Type B pancreatic cell (in vitro differentiated cells): Measurements from ENCODE around the gene SPOCK1. TPM values are rescaled to one million over a fixed set of nuclear protein-coding genes. Genes with fewer than 3 reads are reported as not detected.

ENCODE experiments used
- DNase-seq: peaks from one replicate; pipeline ENCODE4 v3.0.0; 2021; ENCODE audit warnings: mixed read lengths; ENCODE audit not compliant: unreplicated experiment; ENCODE audit errors: extremely low spot score
- H3K27ac Mint-ChIP-seq: 2 replicates; pipeline ENCODE4 v1.8.0; 2021; ENCODE audit warnings: mild to moderate bottlenecking, mixed read lengths
- H3K27me3 Mint-ChIP-seq: 2 replicates; pipeline ENCODE4 v1.8.0; 2021; ENCODE audit warnings: mixed read lengths
- H3K36me3 Mint-ChIP-seq: 2 replicates; pipeline ENCODE4 v1.8.0; 2021; ENCODE audit warnings: mixed read lengths
- H3K4me1 Mint-ChIP-seq: one replicate; pipeline ENCODE4 v1.8.0; 2021; ENCODE audit warnings: mixed read lengths; ENCODE audit not compliant: unreplicated experiment
- H3K4me3 Mint-ChIP-seq: 2 replicates; pipeline ENCODE4 v1.8.0; 2021; ENCODE audit warnings: mild to moderate bottlenecking, mixed read lengths
- H3K9me3 Mint-ChIP-seq: 2 replicates; pipeline ENCODE4 v1.8.0; 2021; ENCODE audit warnings: mixed read lengths
- total RNA-seq: library from RNA; stranded (reverse); gene quantifications from 2 replicates; pipeline ENCODE4 v1.2.1, GENCODE V29; 2021; ENCODE audit warnings: low replicate concordance
- TF ChIP-seq, protein P1 (sequence below): fragments of 200-600 bp; sonication (generic); conservative IDR thresholded peaks from 2 replicates; pipeline ENCODE4 v1.5.0; 2021; ENCODE audit warnings: antibody characterized with exemption, mild to moderate bottlenecking

Gene SPOCK1
- total RNA-seq, 1 donor from 2014 or later, result 45.1 TPM

DNA sequence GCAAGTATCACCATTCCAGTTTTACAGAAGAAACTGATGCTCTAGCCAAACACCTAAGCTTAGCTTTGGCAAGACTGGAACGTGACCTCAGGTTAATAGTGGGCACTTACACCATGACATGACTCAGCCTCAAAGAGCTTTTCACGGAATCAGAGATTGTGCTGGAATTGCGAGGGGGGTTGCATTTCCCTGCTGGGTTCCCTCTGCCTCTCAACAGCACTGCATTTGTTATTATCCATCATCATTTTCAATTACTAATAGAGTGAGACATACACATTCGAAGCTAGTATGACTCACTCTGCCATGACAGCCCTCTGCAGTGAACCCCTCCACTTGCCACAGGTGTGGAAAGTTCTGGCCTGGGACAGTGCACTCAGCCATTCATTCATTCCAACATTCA, 8.0 kb downstream of the SPOCK1 start:
- H3K27me3 Mint-ChIP-seq, result peaks cover 20% of the 10 kb centered on the region
- H3K4me1 Mint-ChIP-seq, result no peaks in the 10 kb centered on the region
- H3K4me3 Mint-ChIP-seq, result no peak overlapping the region
- TF ChIP-seq, protein P1, sequence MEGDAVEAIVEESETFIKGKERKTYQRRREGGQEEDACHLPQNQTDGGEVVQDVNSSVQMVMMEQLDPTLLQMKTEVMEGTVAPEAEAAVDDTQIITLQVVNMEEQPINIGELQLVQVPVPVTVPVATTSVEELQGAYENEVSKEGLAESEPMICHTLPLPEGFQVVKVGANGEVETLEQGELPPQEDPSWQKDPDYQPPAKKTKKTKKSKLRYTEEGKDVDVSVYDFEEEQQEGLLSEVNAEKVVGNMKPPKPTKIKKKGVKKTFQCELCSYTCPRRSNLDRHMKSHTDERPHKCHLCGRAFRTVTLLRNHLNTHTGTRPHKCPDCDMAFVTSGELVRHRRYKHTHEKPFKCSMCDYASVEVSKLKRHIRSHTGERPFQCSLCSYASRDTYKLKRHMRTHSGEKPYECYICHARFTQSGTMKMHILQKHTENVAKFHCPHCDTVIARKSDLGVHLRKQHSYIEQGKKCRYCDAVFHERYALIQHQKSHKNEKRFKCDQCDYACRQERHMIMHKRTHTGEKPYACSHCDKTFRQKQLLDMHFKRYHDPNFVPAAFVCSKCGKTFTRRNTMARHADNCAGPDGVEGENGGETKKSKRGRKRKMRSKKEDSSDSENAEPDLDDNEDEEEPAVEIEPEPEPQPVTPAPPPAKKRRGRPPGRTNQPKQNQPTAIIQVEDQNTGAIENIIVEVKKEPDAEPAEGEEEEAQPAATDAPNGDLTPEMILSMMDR, result no peak
- H3K9me3 Mint-ChIP-seq, result no peaks in the 10 kb centered on the region
- H3K36me3 Mint-ChIP-seq, result no peaks in the 10 kb centered on the region
- no peak for DNase-seq
- no peak overlapping the region for H3K27ac Mint-ChIP-seq

DNA sequence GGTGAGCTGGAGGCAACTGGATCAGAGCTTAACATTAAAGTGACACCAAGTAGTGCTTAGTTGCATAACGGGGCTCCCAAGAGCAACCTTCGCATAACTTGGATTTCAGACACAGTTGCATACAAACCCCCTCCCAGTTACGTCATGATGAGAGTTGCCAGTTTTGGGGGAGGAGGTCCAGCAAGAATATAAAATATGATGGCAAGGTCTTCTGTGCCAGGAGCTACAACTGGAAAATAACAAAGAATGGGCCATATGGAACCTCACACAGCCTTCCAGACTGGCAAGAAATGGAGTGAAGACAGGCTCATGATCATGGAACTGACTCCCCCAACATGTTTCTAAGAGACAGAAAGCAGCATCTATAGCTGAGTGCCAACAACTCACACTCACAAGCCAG, 8.5 kb downstream of the SPOCK1 start:
- TF ChIP-seq, protein P1, result no peak
- peaks cover 16% of the 10 kb centered on the region for H3K27me3 Mint-ChIP-seq
- no peak overlapping the region for H3K27ac Mint-ChIP-seq
- no peaks in the 10 kb centered on the region for H3K9me3 Mint-ChIP-seq
- no peaks in the 10 kb centered on the region for H3K4me1 Mint-ChIP-seq
- no peaks in the 10 kb centered on the region for H3K36me3 Mint-ChIP-seq
- DNase-seq, result no peak
- no peak overlapping the region for H3K4me3 Mint-ChIP-seq

DNA sequence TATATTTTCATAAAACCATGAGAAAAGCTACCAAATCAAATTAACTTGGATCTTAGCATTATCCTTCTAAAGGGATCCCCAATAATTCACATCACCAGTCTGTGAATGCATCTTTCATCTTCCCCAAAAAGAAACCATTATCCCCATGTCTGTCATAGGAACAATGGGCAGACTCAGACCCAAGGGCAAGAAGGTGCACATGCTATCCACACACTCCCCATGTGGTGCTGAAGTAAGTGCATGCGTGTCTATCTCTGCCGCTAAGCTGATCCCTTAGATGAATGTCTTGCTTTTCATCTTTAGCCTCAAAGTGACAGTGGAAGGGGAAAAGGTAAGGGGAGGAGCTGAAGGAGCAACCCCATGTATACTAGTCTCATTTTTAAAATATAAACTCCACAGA, 10.2 kb downstream of the SPOCK1 start:
- Mint-ChIP-seq H3K27me3 (peaks cover 6% of the 10 kb centered on the region), H3K4me3 (no peak overlapping the region), H3K9me3 (no peaks in the 10 kb centered on the region), H3K36me3 (no peaks in the 10 kb centered on the region), H3K4me1 (no peaks in the 10 kb centered on the region), H3K27ac (no peak overlapping the region)
- TF ChIP-seq, protein P1, result no peak
- no peak for DNase-seq

DNA sequence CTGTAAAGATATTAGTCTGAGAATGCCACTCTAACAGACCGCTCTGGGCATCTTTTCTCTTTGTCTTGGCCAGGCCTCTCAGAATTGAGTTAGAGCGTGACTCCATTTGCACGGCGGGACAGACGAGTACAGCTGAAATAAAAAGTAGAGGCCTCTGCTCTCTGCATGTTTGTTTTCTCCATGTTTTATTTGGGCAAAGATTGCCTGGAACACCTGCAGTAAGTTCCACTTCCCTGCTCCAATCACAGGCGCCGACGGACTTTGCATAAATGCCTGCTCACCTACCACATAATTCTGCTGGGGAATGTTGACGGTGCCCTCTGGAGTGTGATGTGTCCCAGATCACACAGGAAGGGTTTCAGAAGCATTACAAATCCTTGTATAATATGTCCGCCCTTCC, 10.6 kb downstream of the SPOCK1 start:
- Mint-ChIP-seq H3K4me3 (no peak overlapping the region), H3K36me3 (no peaks in the 10 kb centered on the region), H3K27me3 (peaks cover 4% of the 10 kb centered on the region), H3K4me1 (no peaks in the 10 kb centered on the region), H3K9me3 (no peaks in the 10 kb centered on the region), H3K27ac (no peak overlapping the region)
- DNase-seq, result no peak
- TF ChIP-seq, protein P1, result no peak

DNA sequence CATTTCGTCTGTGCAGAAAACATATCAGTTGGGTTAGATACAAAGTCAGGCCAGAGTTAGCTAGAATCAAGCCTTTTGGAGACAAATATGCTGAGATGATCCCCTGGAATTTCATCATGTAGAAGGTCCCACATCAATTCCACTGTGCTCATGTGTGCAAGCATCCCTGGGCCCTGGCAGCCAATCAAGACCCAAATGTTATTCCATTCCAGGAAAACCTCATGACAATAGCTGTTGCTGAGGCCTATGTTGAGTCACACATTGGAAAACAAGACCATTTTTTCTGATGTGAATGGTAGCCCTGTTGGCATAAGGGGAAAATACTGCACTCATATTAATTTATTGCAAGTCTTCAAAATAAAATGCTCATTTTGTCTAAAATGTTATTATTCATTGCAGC, 11.5 kb downstream of the SPOCK1 start:
- DNase-seq, result no peak
- Mint-ChIP-seq H3K27ac (no peak overlapping the region), H3K27me3 (peaks cover 3% of the 10 kb centered on the region), H3K9me3 (no peaks in the 10 kb centered on the region), H3K4me1 (no peaks in the 10 kb centered on the region), H3K4me3 (no peak overlapping the region), H3K36me3 (no peaks in the 10 kb centered on the region)
- TF ChIP-seq, protein P1, result no peak

DNA sequence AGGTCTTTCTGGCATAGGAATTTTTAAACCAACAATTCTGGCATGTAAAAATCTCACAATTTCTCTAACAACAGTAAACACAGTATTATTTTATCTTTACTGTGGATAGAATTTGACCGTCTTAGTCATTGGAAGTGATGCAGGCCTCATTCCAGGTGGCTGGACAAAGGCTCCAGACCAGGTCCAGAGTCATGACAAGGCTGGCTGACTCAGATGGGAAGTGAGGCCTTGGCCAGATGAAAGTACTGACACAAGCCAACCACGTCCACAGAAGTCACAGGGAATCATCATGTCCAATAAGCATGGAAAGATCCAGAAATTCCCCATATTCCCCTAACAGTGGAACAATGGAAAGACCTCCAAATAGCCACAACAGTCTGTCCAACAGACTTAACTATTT, 12.4 kb downstream of the SPOCK1 start:
- no peaks in the 10 kb centered on the region for H3K9me3 Mint-ChIP-seq
- no peaks in the 10 kb centered on the region for H3K36me3 Mint-ChIP-seq
- H3K4me1 Mint-ChIP-seq, result no peaks in the 10 kb centered on the region
- DNase-seq, result no peak
- TF ChIP-seq, protein P1, result no peak
- H3K27me3 Mint-ChIP-seq, result no peaks in the 10 kb centered on the region
- no peak overlapping the region for H3K4me3 Mint-ChIP-seq
- H3K27ac Mint-ChIP-seq, result no peak overlapping the region
